Endodermal cell (in vitro differentiated cells): ENCODE results near the gene BICD2. TPM values are rescaled to one million over a fixed set of nuclear protein-coding genes. Genes with fewer than 3 reads are reported as not detected.

Experiments
- DNase-seq: peaks from one replicate; pipeline ENCODE4 v3.0.0-alpha.2; 2017
- H3K27ac ChIP-seq: 2 replicates; pipeline ENCODE4 v1.5.1; 2013; ENCODE audit warnings: mild to moderate bottlenecking, low read depth, low read length, moderate library complexity
- H3K27me3 ChIP-seq: 2 replicates; pipeline ENCODE4 v1.6.1; 2013; ENCODE audit warnings: mild to moderate bottlenecking, low read length, moderate library complexity; ENCODE audit not compliant: insufficient read depth, control insufficient read depth, poor library complexity, severe bottlenecking
- H3K36me3 ChIP-seq: 2 replicates; pipeline ENCODE4 v1.7.0; 2013; ENCODE audit warnings: mild to moderate bottlenecking, low read length, moderate library complexity; ENCODE audit not compliant: control insufficient read depth, insufficient read depth
- H3K4me1 ChIP-seq: one replicate; pipeline ENCODE4 v1.7.0; 2013; ENCODE audit warnings: low read length; ENCODE audit not compliant: control insufficient read depth, insufficient read depth
- H3K4me3 ChIP-seq: 2 replicates; pipeline ENCODE4 v1.5.1; 2013; ENCODE audit warnings: mild to moderate bottlenecking, low read length, moderate library complexity
- H3K9ac ChIP-seq: 2 replicates; pipeline ENCODE4 v1.6.1; 2013; ENCODE audit warnings: mild to moderate bottlenecking, low read length, moderate library complexity; ENCODE audit not compliant: poor library complexity, severe bottlenecking; ENCODE audit errors: extremely low read depth
- H3K9me3 ChIP-seq: 2 replicates; pipeline ENCODE4 v1.6.1; 2013; ENCODE audit warnings: mild to moderate bottlenecking, low read length, moderate library complexity; ENCODE audit not compliant: control insufficient read depth
- H3K27ac Mint-ChIP-seq: 2 replicates; pipeline ENCODE4 v1.8.0; 2020; ENCODE audit warnings: mixed read lengths
- H3K27me3 Mint-ChIP-seq: 2 replicates; pipeline ENCODE4 v1.8.0; 2021; ENCODE audit warnings: mild to moderate bottlenecking, mixed read lengths; ENCODE audit not compliant: insufficient read depth
- H3K36me3 Mint-ChIP-seq: 2 replicates; pipeline ENCODE4 v1.8.0; 2020; ENCODE audit warnings: low read depth, mixed read lengths
- H3K4me1 Mint-ChIP-seq: 2 replicates; pipeline ENCODE4 v1.8.0; 2020; ENCODE audit warnings: mixed read lengths
- H3K4me3 Mint-ChIP-seq: 2 replicates; pipeline ENCODE4 v1.8.0; 2020; ENCODE audit warnings: mild to moderate bottlenecking, moderate library complexity, mixed read lengths
- H3K9me3 Mint-ChIP-seq: 2 replicates; pipeline ENCODE4 v1.8.0; 2020; ENCODE audit warnings: mild to moderate bottlenecking, mixed read lengths
- WGBS, 2 experiments: methylation state at CpG; one replicate each; pipeline versions ENCODE4 v1.1.5 to v1.1.7; 2013; ENCODE audit warnings: missing lambda C conversion rate in 2 of 2, mixed read lengths in 1 of 2; ENCODE audit not compliant: insufficient coverage in 1 of 2, insufficient read length in 1 of 2; 5-methylcytosine and 5-hydroxymethylcytosine counted together
- total RNA-seq, 2 donors: library from RNA; stranded (reverse); fragmentation: NEBNext Ultra II Directional in 1 of 2; extraction: Animal tissue kit (Norgen Biotek cat#: 25700) in 1 of 2; gene quantifications; 2 replicates in 1 of 2; 3 replicates in 1 of 2; pipeline ENCODE4 v1.2.1, GENCODE V29; 2021
- TF ChIP-seq, protein P1 (sequence below): fragments of 200-600 bp; sonication (generic); conservative IDR thresholded peaks from 2 replicates; pipeline ENCODE4 v1.5.0; 2021; ENCODE audit warnings: antibody characterized with exemption, mild to moderate bottlenecking

The BICD2 gene
- total RNA-seq, 2 donors from 2014 or later: 20.7 to 20.9 TPM

DNA sequence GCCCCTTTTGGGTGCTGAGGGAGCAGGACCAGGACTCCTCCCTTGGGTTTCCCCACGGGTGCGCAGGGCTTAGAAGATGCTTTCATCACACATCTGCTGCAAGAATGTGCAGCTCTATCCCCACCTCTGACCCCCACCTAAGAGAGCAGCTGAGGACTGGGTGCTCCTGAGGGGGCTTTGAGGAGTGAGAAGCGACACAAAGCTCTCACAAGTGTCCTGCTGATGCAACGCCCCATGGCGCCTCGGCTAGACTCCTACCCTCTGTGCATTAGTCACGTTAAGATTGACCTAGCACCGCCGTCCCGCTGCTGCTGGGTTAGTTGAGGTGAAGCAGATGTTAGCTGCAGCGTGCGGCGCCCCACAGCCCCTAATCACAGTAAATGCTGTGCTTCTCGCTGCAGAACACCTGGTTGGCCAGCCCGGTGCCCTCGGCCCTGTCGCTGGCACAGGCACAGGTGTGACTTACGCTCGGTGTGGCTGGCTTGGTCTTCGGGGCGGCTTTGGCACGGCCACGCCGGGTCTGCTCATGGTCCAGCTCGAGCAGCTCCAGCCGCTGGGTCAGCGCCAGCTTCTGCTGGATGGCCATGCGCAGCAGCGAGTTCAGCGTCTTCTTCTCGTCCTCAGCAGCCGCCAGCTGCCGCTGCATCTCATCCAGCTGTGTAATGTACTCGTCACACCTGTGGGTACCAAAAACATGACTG lies 49.7 kb downstream of the BICD2 start:
- Mint-ChIP-seq H3K27ac (no peak overlapping the region), H3K27me3 (no peaks in the 10 kb centered on the region), H3K36me3 (peaks cover 58% of the 10 kb centered on the region), H3K4me1 (no peaks in the 10 kb centered on the region), H3K9me3 (no peaks in the 10 kb centered on the region), H3K4me3 (no peak overlapping the region)
- WGBS, 2 experiments: 95 to 98% methylated on average over 26 to 34 of the region's 34 CpGs
- H3K9me3 ChIP-seq: no peaks in the 10 kb centered on the region
- peaks cover 63% of the 10 kb centered on the region for H3K36me3 ChIP-seq
- no peak overlapping the region for H3K4me3 ChIP-seq
- H3K27ac ChIP-seq: no peak overlapping the region
- peak; percentile 39 for DNase-seq
- H3K4me1 ChIP-seq: no peaks in the 10 kb centered on the region
- TF ChIP-seq, protein P1, sequence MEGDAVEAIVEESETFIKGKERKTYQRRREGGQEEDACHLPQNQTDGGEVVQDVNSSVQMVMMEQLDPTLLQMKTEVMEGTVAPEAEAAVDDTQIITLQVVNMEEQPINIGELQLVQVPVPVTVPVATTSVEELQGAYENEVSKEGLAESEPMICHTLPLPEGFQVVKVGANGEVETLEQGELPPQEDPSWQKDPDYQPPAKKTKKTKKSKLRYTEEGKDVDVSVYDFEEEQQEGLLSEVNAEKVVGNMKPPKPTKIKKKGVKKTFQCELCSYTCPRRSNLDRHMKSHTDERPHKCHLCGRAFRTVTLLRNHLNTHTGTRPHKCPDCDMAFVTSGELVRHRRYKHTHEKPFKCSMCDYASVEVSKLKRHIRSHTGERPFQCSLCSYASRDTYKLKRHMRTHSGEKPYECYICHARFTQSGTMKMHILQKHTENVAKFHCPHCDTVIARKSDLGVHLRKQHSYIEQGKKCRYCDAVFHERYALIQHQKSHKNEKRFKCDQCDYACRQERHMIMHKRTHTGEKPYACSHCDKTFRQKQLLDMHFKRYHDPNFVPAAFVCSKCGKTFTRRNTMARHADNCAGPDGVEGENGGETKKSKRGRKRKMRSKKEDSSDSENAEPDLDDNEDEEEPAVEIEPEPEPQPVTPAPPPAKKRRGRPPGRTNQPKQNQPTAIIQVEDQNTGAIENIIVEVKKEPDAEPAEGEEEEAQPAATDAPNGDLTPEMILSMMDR: no peak
- H3K9ac ChIP-seq: no peak overlapping the region
- H3K27me3 ChIP-seq: no peaks in the 10 kb centered on the region

DNA sequence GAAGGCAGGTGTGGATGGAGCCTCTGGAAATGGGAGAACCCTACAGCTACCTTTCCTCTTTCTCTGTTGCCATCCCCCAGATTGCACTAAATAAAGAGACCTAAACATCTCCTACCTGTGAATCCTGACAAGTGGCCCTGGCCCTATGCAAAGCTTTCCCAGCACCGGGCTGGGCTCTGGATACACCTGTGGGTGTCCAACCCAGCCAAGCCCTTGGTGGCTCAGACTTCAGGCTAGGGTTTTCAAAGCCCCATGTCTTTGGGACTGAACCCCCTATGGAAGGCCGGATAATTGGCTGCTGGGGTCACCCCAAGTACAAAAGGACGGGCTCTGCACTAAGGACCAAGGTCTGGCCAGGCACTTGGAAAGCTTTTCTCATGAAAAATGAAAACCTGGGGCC lies 50.6 kb downstream of the BICD2 start:
- Mint-ChIP-seq H3K4me1 (no peaks in the 10 kb centered on the region), H3K27ac (no peak overlapping the region), H3K4me3 (no peak overlapping the region), H3K27me3 (no peaks in the 10 kb centered on the region), H3K36me3 (peaks cover 52% of the 10 kb centered on the region), H3K9me3 (no peaks in the 10 kb centered on the region)
- no peak for DNase-seq
- Histone ChIP-seq H3K27ac (no peak overlapping the region), H3K27me3 (no peaks in the 10 kb centered on the region), H3K4me3 (no peak overlapping the region), H3K9me3 (no peaks in the 10 kb centered on the region), H3K36me3 (peaks cover 68% of the 10 kb centered on the region), H3K4me1 (no peaks in the 10 kb centered on the region), H3K9ac (no peak overlapping the region)
- 96 to 100% methylated on average over 3 of the region's 3 CpGs for WGBS, 2 experiments
- TF ChIP-seq, protein P1: no peak

GRCh38 chr9:92713528-92713927 lies 51.1 kb downstream of the BICD2 start:
- H3K27ac Mint-ChIP-seq: no peak overlapping the region
- TF ChIP-seq, protein P1: no peak
- peaks cover 50% of the 10 kb centered on the region for H3K36me3 Mint-ChIP-seq
- H3K9me3 Mint-ChIP-seq: no peaks in the 10 kb centered on the region
- peaks cover 71% of the 10 kb centered on the region for H3K36me3 ChIP-seq
- H3K27me3 Mint-ChIP-seq: no peaks in the 10 kb centered on the region
- H3K4me3 ChIP-seq: no peak overlapping the region
- DNase-seq: no peak
- no peaks in the 10 kb centered on the region for H3K4me1 ChIP-seq
- H3K4me1 Mint-ChIP-seq: no peaks in the 10 kb centered on the region
- WGBS, 2 experiments: 94 to 99% methylated on average over 13 to 15 of the region's 15 CpGs
- H3K4me3 Mint-ChIP-seq: no peak overlapping the region
- no peak overlapping the region for H3K27ac ChIP-seq
- no peak overlapping the region for H3K9ac ChIP-seq
- no peaks in the 10 kb centered on the region for H3K9me3 ChIP-seq
- no peaks in the 10 kb centered on the region for H3K27me3 ChIP-seq
